ENCODE data around the gene EXOC2. TPM values are rescaled to one million over a fixed set of nuclear protein-coding genes. Genes with fewer than 3 reads are reported as not detected.
"Not testable (repeated sequence)": the region's sequence is repeated elsewhere in the genome, so short reads cannot be mapped to it uniquely, and the experiment has no call there.

The EXOC2 gene
- total RNA-seq, 1 donor from 2014 or later = 40.8 TPM

GRCh38 chr6:593139-593906 lies 99.6 kb downstream of the EXOC2 start:
- intact Hi-C loops (cut with micrococcal nuclease) = loop anchor here (1.0 to 5.0 kb wide), 10 partner anchors 99 to 843 kb away; no protein-coding TSS in a partner anchor

DNA sequence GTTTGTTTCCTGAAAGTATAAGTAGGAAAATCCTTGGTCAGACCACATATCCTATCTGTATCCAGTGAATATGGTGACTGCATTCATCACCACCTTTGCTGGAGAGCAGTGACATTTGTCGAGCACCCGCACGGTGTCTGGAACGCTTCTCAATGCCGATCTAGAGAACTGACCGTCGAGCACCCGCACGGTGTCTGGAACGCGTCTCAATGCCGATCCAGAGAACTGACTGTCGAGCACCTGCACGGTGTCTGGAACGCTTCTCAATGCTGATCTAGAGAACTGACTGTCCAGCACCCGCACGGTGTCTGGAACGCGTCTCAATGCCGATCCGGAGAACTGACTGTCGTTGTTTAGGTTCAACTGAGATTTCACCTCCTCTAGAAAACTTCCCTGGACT lies 103.8 kb downstream of the EXOC2 start:
- intact Hi-C loops (cut with micrococcal nuclease) = no loop called here

DNA sequence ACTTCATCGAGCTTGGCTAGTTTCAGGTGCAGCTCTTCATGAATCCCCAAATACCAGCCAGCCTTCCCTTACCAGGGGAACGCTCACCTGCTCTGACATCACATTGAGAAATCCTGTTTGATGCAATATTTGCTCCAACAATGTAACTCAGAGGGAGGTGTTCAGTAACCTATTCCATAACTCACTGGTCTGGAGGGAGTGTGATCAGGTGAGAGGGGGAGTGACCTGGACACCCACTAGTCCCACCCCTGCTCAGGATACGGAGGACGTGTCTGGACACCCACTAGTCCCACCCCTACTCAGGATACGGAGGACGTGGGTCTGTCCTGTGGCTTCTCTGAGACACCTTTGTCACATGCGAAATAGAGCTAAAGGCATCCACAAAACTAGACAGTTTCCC lies 106.4 kb downstream of the EXOC2 start:
- intact Hi-C loops (cut with micrococcal nuclease) = no loop called here

DNA sequence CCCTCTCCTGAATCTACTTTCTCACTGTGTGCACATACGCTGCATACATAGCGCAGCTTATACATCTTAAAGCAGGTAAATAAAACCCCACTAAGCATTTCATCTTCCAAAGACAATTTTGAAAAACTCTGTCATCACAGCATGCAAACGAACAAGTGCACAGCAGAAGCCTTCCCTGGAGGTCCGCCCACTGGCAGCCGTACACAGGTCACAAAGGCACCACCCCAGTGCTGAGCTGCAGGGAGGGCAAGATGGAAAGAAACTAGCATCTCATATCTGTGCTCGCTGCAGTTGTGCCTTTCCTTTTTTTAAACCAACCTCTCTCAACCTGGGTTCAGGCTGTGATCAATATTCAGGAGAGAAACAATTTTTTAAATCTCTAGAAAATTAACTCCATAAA lies 109.3 kb downstream of the EXOC2 start:
- intact Hi-C loops (cut with micrococcal nuclease) = no loop called here

DNA sequence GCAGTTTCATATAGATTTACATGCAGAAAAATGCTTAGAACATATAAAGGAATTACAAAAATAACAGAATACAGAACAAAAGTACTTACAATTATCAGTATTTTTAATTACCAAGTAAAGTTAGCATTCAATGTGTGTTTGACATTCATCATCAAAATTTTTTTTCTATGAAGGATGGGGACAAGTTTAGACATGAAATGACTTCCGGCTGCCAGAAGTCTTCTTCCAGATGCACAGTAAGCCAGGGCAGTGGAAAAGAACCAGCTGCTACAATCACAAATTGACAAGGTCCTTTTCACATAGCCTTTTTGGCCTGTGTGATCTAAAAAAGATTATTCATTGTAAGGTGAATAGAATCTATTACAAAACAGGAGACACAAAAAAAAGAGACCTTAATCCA lies 109.8 kb downstream of the EXOC2 start:
- intact Hi-C loops (cut with micrococcal nuclease) = no loop called here

DNA sequence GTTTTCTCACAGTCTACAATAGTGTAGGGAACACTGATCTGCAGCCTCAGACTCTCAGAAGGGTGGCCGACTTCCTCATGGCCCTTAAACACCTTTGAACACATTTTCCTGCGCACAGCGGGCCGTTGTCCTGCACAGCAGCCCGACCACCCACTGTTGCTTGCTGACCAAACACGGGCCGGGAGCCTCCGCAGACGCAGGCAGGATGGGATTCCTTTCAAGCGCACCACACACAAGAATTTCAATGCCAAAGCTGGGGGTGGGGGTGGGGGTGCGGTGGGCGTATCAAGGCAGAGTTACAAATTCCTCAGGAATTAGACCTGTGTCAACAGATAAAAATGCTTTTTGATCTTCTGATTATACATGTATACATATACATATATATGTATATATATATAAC lies 110.6 kb downstream of the EXOC2 start:
- intact Hi-C loops (cut with micrococcal nuclease) = no loop called here

- intact Hi-C loops (cut with micrococcal nuclease) = no loop called here
These were observed 113.6 kb downstream of the EXOC2 start for GRCh38 chr6:579339-579738.

DNA sequence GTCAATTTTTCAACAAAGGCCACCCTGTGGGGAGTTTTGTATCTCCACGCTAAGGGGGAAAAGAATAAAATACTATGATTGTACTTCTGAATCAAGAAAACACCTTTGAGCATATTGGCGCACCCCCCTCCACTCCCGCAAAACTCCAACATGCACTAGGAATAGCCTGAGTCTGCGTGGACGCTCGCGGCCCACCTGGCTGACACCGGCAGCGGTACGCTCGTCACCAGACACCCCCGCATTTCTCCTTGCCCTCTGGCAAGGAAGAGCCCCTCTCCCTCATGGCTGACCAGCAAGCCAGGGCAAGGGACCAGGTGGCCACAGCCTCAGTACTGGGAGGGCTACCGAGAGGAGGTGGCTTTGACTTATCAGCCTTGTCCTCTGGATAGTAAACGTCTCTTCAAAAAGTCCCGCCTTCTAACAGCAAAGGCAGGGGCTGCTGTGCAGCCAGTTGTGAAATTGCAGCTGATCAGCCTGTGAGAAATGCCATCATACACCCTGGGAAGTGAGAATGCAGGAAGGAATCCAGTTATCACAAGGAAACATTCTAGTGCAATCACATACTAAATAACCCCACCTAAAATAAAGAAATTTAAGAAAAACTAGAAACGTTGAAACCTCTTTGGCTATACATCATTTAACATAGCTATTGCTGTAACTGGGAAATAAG lies 120.2 kb downstream of the EXOC2 start:
- intact Hi-C loops (cut with micrococcal nuclease) = loop anchor here (5.0 kb wide), 1 partner anchor 385 kb away; no protein-coding TSS in a partner anchor

DNA sequence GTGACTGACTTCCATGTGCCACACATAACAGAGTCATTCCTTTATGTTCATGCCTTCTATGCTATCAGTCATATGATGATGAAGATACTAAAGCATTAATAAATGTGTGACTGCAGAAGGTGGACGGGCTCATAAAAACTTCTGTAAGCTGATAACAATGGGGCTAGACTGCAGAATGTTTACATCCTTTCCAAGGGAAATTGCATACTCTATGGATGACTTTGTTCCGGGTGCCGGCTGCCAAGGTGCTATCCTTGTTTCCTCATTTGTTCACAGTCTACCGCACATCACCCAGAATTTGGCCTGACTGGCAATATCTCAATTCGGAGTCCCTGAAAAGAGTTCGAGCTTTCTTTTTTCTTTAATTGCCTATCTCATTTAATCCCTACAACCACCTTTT lies 121.0 kb downstream of the EXOC2 start:
- intact Hi-C loops (cut with micrococcal nuclease) = loop anchor here (5.0 kb wide), 1 partner anchor 385 kb away; no protein-coding TSS in a partner anchor

DNA sequence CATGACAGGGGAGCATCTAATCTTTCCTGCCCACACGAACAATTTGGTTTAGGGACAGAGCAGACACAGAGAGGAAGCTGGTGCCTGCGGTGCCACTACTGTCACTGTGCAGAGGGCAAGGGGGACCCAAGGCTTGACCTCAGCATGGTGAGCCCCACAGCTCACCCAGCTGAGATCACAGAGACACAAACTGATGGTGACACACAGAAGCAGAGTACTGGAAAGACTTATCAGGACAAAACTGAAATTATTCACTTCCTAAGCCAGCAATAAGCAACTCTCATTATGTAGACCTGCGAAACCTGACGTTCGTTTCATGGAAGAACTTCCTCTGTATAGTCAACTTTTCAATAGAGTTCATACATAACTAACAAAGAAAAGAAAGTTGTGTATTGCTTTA lies 122.1 kb downstream of the EXOC2 start:
- intact Hi-C loops (cut with micrococcal nuclease) = loop anchor here (5.0 kb wide), 1 partner anchor 384 kb away; no protein-coding TSS in a partner anchor

DNA sequence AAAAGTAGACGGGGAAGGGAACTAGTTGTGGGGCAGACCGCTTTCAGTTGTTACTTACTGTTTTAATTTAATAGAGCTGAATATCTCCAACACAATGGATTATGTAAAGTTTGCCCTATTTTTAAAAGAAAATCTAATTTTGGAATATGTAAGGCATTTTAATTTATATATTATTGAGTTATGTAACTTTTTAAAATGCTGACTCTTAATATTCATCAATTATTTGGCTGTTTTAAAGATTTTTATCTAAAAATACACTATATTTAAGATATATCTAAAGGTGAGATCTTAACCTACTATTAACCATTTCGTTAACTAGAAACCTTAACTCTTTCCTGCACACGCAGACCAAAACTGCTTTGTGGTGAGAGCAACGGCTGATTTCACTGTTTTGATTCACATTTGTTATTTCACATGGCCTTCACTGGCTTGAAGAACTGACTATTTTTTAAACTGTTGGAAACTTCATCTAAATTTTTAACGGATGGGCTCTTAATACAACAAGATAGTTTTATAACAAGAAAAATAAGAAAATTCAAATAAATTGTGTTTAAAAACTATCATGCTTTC lies 123.9 kb downstream of the EXOC2 start:
- intact Hi-C loops (cut with micrococcal nuclease) = no loop called here

DNA sequence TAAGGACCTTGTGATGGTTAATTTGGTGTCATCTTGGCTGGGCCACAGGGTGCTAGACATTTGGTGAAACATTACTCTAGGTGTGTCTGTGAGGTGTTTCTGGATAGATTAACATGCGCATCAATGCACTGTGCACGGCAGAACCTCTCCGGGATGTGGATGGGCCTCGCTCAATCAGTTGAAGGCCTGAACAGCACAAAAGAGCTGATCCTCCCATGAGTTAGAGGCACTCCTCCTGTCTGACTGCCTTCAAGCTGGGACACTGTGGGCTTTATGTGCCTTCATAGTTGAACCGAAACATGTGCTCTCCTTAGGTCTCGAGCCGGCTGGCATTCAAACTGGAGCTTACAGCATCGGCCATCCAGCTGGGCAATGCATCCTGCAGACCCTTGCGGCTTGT lies 124.9 kb downstream of the EXOC2 start:
- intact Hi-C loops (cut with micrococcal nuclease) = no loop called here

- intact Hi-C loops (cut with micrococcal nuclease) = no loop called here
These were observed 129.1 kb downstream of the EXOC2 start for GRCh38 chr6:563863-564262.

DNA sequence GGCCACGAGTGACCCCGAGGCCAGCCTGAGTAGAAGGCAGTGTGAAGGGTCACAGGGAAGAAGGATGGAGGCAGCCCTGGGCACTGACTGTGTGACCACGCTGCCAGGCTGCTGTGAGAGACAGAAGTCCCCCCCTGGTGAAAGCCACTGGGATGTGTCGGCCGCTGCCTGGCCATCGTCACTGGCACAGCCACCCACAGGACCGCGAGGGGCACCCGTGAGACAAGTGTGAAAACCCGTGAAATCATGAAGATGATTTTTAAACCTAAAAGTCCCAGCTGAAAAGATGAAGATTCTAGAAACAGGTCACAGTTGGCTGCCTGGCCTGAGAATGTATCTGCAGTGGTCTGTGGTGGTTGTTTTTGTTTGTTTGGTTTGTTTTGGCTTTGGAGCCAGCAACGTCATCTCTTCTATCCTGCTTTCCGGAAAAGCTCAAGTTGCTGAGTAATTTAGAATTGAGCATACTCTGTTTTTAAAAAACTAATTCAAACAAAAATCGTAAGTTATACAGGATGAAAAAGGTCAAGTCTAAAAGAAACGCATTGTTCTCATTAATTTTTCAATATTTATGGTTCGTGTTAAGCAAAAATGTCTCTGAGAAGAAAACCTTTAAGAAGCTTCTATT lies 130.8 kb downstream of the EXOC2 start:
- intact Hi-C loops (cut with micrococcal nuclease) = no loop called here

- intact Hi-C loops (cut with micrococcal nuclease) = not testable (repeated sequence)
These were observed 131.6 kb downstream of the EXOC2 start for GRCh38 chr6:561335-561734.

GRCh38 chr6:558959-559358 lies 134.0 kb downstream of the EXOC2 start:
- intact Hi-C loops (cut with micrococcal nuclease) = loop anchor here (1.0 to 5.0 kb wide), 4 partner anchors 127 to 371 kb away; partner anchors contain the start of gene DUSP22

GRCh38 chr6:558089-558488 lies 134.8 kb downstream of the EXOC2 start:
- intact Hi-C loops (cut with micrococcal nuclease) = loop anchor here (1.0 to 5.0 kb wide), 4 partner anchors 126 to 370 kb away; partner anchors contain the start of gene DUSP22

DNA sequence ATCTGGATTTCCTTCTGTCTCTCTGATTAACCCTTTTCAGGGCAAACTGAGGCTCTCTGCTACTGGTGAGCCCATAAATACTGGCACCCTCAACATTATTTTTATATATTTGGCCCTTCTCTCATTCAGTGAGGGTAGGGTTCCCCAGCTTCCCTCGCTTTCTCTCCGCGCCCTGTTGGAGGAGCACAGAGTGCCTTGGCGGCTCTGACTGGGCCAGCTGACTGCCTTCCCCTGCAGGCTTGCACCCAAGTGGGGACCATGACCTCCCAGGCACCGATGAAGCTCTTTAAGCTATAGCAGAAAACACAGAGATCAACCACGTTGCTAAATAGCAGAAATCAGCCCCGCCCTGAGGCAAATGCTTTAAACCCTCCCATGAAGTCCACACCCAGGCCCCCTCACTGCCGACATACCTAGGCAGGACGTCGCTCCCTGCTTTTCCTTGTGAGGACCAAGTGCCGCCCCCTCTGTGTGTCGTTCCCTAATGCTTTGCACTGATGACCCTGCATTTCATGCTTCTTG lies 141.0 kb downstream of the EXOC2 start:
- intact Hi-C loops (cut with micrococcal nuclease) = no loop called here

DNA sequence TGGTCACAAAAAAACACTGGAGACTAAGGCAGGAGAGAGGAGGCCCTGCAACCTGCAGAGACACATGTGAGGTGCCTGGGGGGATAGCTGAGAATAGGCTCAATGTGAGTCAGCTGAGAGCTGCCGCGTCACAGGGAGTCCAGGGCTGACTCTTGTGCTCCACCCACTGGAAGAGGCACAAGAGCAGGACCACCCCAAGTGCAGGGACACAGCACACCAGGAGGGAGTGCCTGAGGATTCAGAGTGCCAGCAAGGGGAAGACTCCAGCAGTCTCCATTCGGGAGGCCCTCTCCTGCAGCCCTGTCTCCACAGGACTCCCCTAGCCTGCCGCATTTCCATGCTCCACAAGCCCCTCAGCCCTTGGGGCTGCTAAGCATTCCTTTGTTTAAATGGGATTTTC lies 141.5 kb downstream of the EXOC2 start:
- intact Hi-C loops (cut with micrococcal nuclease) = no loop called here

GRCh38 chr6:549906-550305 lies 143.0 kb downstream of the EXOC2 start:
- intact Hi-C loops (cut with micrococcal nuclease) = loop anchor here (2.0 kb wide), 2 partner anchors 57 to 159 kb away; partner anchors contain the start of gene IRF4

DNA sequence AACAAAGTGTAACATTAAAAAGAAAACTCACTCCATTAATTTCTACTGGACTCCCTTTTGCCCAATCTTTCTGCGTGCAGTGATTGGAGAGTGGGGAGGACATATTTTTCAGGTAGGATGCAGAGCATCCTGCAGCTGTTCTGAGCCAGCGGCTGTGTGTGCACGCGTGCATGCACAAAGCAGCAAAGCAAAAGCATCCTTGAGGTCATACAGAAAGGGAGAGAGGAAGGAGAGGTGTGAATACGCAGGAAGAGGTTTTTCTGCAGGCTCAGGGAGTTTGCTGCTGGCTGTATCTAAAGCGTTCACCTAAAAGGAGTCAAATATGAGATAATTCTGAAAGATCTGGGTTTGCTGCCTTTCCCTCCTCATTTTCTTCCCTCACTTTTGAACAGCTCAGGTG lies 144.4 kb downstream of the EXOC2 start:
- intact Hi-C loops (cut with micrococcal nuclease) = loop anchor here (1.0 to 2.0 kb wide), 3 partner anchors 56 to 158 kb away; partner anchors contain the start of gene IRF4

Data from T-helper 1 cell treated with Interleukin-12 subunit alpha and Interleukin-12 subunit beta and Interleukin-4 antibody, amounts not matched to agents 30 ng/mL and 1 ng/mL, for 36 hours (primary cell).